HG02571 (cell line): Measurements from ENCODE around the gene EIF5.

Experiments used
- ATAC-seq: cut with Tn5 transposase; IDR thresholded peaks from one replicate; pipeline ENCODE4 v1.9.1; 2021; ENCODE audit warnings: mild to moderate bottlenecking, moderate library complexity; ENCODE audit not compliant: unreplicated experiment

EIF5 gene

DNA sequence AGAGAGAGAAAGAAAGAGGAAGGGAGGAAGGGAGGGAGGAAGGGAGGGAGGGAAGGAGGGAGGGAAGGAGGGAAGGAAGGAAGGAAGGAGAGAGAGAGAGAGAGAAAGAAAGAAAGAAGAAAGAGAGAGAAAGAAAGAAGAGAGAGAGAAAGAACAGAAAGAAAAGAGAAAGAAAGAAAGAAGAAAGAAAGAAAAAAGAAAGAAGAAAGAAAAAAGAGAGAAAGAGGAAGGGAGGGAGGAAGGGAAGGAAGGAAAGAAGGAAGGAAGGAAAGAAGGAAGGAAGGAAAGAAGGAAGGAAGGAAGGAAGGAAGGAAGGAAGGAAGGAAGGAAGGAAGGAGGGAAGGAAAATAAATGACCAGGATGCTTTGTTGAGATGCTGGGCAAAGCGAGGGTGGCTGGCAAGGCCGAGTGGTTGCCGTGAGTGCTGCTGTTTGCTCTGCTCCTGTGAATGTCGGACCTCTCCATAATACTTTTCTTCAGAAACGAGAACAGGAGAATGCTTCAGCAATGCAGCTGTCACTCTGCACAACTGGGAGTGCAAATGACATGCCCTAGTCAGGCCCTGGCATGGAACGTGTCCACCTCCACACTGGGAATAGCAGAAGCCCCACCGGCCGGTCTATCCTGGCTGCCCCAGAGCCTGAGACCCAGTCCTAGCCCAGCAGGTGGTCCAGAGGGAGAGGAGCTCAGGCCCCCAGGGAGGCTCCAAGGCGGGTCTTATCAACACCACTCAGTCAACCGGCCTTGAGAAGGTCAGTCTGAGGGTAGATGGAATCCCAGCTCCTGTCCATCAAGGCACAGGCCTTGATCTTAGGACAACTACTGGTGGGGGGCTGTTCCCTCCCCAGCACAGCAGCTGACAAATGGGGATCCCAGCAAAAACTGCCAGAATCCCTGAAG lies 25.1 kb upstream of the EIF5 start:
- ATAC-seq = no peak

DNA sequence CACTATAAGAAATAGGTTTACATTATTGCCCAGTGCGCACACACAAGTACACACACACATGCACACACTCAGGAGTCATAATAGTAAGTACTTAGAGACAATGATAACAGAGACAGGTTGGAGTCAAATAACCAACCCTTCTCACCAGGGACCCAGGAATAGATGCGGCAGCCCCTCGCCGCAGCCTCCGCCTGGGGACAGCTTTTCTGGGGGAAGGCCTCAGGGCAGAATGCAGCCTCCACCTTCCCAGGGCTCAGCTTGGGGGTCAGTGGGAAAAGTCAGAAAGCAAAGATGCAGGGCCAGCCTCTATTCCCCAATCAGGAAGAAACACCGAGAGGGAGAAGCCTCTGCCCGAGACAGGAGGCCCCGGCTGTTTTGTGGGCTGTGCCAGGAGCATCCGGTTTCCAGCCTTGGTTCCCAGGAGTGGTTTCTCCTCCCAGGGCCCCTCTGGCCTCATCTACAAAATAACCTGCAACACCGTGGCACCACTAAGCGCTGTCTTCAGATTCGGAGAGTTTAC lies 23.4 kb upstream of the EIF5 start:
- no peak for ATAC-seq

DNA sequence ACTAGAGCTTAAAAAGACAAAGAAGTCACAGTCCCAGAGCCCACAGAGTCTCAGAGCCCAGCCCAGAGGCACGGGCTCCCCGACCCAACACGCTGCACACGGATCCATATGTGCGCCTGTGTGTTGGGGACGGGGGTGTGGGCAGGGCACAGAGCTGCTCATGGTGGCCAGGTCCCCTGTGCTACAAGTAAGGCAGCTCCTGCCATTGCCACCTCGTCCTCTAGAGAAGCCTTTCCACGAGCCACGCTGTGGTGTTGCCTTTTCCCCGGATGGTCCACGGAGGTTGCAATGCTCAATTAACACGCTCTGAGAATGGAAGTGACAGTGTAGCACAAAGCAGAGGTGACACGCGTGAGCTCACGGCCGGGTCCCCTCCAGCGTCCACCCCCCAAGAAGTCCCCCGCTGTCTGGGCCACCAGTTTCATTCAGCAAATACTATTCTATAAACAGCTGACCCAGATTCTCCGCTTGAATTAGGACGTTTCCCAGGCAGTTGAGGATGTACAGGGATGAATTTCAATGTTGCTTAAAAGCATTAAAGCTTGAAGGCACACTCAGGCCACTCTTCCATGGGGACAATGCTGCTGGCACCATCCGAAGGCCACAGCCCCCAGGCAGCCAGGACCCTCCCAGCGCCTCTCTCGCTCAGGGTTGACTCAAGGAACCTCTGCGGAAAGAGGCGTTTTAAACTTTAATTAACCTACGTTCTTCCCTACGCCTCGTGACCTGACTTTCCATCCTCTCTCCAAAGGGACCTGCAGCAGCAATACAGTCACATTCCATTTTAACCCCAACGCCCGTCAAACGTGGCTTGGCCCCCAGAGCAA lies 22.7 kb upstream of the EIF5 start:
- no peak for ATAC-seq

DNA sequence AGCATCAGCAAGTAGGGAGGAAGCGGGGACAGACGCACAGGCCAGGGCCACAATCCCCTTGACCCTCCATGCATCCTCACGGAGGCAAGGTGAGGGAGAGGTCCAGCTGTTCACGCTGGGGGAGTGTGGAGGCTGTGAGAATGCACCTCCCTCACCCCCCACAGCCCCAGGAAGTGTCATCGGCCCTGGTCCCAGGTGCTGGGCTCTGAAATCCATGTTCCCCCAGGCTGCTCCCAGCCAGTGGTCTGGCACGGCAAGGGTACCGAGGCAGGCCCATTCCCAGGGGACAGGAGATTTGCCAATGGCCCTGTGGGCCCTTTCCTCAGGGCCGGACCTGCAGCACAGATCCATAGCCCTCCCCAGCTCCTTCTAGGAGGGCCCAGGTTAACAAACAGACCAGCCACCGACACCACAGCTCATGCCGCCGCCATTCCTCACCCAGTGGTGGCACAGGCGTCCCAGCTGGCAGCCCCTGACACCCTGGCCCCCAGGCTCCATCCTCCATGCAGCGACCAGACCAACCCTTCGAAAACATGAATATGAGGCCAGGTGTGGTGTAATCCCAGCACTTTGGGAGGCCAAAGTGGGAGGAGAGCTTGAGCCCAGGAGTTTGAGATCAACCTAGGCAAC lies 21.9 kb upstream of the EIF5 start:
- ATAC-seq = no peak

DNA sequence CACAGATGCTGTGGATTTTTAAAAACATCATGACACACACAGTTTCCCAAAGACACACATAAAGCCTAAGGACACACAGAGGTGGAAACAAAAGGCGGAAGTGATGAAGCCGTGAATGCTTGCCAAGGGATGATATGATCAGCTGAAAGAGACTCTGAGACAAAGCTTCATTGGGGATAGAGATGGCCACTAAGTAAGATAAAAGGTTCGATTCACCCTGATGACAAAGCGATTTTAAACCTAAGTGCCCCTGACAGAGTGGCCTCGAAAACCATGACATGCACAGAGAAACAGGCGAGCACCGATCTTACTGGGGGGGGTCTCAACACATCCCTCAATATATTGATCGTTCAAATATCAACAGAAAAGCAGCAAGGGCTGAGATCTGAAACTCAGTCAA lies 20.3 kb upstream of the EIF5 start:
- no peak for ATAC-seq

DNA sequence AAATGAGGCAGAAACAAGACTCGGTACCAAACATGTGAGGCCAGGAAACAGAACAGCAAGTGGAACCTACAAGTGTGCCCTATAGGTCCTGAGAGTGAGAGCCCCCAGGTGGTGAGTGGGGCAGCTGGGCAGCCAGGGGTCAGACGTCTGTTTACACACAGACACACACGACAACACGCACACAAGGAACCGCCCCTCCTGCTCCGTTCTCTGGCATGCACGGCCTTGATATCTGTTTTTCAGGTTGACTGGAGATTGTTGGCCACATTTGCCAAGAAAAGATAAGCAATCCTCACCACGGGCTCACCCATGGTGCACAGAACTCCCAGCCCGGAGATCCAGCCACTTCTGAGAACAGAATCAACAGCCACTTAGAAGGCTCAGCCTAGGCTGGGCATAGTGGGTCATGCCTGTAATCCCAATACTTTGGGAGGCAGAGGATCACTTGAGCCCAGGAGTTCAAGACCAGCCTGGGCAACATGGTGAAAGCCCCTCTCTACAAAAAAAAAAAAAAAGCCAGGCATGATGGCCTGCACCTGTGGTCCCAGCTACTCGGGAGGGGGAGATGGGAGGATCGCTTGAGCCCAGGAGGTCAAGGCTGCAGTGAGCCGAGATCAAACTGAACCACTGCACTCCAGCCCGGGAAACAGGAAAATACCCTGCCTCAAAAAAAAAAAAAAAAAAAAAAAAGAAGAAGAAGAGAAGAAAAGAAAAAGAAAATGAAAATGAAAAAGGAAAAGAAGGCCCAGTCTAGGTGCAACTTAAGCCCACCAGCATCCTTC lies 19.4 kb upstream of the EIF5 start:
- ATAC-seq = no peak

DNA sequence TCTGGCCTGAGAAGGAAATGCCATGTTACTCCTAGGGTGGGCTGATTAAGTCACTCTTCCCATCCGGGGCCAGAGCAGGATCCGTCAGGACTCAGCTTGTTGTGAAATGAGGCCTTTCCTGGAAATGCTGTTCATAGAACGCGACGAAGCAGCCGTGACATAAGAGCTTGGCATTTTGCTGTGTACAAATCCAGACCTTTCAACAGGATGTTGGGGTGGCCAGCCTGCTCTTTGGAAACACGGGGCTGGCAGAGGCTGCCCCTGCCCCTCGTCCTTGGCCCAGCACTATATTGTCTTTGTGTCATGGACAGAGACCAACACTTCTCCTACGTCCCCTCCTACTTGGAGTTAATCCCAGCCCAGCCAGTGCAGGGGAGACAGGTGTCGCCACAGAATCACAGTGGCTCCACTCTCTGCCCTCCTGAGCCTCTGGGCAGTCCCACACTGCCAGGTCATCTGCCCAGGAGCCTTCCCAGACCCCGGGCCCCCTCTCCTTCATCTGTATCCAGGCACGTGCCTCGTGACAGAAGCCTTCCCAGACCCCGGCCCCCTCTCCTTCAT lies 18.6 kb upstream of the EIF5 start:
- no peak for ATAC-seq

DNA sequence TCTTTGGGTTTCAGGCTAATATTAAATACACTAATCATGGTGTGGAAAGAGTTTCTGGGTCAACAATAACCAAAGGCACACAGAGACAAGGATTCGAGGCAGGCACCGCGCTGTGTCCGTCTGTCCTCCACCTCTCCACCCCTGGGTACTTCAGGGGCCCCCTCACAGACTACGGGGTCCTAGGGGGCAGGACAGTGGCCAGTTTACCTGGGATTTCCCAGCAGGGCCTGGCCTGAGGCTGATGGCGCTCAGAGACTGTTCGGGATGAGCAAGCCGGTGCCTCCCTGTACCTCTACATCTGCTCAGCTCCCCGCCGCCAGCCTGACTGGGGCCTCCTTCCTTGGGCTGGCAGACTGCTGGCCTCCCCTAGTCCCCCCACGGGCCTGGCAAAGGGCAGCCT lies 18.1 kb upstream of the EIF5 start:
- ATAC-seq = no peak

DNA sequence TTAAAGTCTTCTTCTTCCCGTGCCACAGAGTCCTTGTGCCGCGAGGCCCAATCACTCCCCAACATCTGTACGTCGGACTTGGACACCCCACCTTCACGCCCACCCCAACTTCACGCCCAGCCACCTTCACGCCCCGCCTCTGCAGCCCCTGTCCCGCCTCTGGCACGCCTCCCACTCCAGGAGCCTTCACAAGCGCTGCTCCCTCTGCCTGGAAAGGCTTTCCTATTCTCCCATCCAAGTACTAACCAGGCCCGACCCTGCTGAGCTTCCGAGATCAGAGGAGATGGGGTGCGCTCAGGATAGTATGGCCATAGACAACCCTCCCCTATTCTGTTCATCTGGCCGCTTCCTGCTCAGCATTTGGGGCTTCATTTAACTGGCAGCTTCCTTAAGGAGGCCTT lies 17.3 kb upstream of the EIF5 start:
- no peak for ATAC-seq

DNA sequence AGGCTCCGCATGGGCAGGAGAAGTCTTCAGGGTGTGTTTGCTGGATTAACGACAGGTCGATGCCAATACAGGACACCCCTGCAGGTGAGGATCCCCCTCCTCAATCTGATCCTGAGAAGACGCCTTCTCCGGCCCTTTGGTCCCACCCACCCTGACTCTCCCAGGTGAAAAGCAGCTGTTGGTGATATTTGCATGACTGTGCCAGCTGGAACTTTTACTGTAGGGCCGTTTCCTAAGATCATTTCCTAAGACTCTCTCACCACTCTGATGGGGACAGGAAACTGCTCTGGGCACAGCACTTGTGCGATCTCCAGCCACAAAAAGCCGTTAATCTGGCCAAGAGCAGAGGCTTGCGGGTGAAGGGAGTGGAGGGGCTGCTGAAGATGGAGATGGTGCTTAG lies 16.8 kb upstream of the EIF5 start:
- ATAC-seq = no peak

DNA sequence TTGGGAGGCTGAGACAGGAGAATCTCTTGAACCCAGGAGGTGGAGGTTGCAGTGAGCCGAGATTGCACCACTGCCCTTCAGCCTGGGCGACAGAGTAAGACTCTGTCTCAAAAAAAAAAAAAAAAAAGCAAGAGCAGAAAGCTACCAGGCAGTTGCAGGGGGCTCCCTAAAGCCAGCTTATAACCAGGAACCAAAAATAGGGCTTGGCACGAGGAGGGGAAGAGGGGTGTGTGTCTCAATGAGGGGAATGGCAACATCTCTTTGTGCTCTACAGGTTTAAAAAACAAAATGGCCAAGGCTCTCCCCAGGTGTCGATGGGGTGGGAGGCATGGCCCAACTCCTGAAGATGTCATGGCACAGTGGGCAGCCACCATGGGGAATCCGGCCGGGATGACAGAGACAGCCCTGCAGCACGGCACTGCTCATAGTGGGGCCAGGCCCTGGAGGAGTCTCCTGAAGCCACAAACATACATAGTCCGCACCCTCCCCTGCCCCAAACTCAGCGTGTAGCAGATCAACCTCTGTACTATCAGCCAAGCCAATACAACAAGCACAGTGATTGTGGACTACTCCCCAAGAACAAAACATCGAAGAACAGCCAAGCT lies 16.0 kb upstream of the EIF5 start:
- no peak for ATAC-seq

DNA sequence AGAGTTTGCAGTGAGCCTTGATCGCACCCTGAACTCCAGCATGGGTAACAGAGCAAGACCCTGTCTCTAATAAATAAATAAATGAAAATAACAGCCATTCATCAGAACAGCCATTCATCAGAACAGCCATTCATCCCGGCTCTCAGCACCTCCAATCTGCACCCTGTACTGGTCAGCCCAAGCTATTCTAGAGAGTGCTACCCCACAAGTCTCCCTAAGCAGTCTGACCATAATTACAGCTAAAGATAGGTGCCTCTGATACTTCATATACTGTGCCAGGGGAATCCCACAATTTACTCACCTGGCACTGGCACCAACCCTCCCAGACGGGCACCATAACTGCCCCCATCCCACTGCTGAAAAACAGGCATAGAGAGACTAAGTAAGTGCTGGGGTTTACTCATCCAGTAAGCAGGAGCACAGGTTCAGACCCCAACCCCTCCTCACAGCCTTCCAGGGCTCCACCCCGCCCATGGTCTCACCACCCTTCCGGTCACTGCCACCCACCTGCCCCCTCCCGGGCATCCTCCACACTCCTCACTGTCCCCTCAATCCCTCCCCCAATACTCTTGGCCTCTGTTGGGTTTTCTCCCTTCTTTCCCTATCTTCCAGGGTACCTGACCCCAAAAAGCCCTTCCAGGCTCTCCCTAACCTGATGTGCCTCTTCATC lies 15.2 kb upstream of the EIF5 start:
- ATAC-seq = peak; percentile 62

DNA sequence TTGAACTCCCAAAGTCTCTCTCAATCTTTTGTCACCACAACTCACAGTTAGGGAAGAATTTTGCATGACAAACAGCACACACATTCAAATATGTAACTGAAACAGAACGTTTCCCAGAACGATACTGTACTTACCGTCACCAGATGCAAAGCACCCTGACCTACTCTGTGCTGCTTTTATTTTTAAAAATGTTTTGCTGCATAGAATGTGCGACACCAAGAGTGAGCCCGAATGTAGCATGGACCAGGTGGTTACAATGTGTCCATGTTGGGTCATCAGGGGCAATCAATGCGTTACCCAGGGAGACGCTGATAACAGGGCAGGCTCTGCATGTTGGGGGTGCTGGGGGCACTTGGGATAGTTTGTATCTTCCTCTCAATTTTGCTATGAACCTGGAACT lies 14.6 kb upstream of the EIF5 start:
- peak; percentile 64 for ATAC-seq

DNA sequence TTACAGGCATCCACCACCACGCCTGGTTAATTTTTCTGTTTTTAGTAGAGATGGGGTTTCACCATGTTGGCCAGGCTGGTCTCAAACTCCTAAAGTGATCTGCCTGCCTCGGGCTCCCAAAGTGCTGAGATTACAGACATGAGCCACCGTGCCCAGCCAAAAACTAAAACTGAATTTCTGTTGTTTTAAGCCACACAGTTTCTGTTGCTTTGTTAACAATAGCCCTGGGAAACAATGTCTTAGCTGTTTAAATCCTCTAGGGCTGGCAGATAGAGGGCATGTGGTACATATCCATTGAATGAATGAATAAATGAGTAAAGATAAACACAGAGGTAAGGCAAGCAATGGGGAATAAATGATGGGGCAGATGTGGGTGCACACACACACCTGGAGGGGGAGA lies 8.0 kb upstream of the EIF5 start:
- ATAC-seq = no peak

DNA sequence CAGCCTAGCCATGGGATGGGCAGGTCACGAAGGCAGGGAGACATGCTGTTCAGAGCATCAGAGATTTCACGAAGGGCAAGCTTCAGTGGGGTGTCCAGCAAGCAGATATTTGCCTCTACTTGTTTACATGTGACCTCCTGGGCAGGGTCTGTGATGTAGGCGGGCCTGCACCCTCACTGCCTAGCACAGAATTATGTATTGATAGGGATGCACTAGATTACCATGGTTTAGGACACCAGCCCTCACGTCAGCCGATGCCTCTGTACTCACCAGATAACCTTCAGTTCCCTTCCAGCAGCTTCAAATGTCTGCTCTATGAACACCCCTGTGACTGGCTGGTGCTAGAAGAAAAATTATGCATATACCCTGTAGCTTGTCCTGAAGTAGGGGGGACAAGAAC lies 5.1 kb upstream of the EIF5 start:
- ATAC-seq = no peak

DNA sequence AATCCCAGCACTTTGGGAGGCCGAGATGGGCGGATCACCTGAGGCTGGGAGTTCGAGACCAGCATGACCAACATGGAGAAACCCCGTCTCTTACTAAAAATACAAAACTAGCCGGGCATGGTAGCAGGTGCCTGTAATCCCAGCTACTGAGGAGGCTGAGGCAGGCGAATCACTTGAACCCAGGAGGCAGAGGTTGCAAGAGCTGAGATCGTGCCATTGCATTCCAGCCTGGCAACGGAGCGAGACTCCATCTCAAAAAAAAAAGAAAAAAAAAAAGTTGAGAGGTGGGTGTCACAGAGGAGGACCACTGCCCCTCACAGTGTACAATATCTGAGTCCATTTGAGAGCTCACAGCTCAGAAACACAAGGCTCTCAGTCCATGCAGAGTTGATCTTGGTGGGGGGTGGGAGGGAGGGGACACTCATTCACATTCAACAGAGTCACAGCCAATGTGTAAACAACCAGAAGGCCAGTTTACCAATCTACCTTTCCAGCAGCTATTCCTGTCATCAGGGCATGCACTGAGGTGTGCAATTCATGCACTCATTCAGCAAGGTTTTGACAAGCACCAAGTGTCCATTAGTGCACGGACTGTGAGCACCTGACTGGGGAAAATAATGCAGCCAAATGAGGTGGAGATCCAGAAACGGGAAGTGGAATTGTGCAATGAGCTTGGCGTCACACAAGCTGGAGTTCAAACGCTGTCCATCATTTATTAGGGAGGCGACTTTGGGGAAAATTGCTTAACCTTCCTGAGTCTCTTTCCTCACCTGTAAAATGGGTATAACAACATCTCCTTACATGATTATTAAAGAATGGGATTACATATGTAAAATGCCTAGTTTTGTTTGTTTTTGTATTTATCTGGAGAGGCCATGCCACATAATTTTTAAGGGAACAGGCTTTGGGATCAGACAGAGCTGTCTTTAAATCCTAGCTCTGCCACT lies 4.4 kb upstream of the EIF5 start:
- ATAC-seq = no peak

DNA sequence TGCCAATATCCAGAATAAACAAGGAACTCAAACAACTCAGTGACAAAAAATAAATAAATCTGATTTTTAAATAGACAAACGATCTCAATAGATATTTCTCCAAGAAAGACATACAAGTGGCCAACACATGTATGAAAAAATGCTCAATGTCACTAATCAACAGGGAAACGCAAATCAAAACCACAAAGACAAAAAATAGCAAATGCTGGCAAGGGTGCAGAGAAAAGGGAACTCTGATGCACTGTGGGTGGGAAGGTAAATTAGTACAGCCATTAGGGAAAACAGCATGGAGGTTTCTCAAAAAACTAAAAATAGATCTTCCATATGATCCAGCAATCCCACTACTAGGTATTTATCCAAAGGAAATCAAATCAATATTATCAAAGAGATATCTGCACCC lies 3.5 kb upstream of the EIF5 start:
- ATAC-seq = no peak
